GM13977 (cell line): ENCODE measurements around the gene OVOL1.

ENCODE experiments used
- DNase-seq: peaks from one replicate; pipeline ENCODE4 v3.0.0; 2012; ENCODE audit warnings: low spot score
- CTCF ChIP-seq: IDR thresholded peaks from 2 replicates; pipeline ENCODE4 v1.5.1; 2012; ENCODE audit warnings: mild to moderate bottlenecking, control low read depth; ENCODE audit not compliant: insufficient read depth; ENCODE audit errors: extremely low read depth, missing control alignments
- in situ Hi-C: fragments of 300-500 bp; cut with MboI; formaldehyde crosslinking; loops from one replicate; pipeline ENCODE4 v1.12.0; 2022; ENCODE audit warnings: low sequenced_read_pairs, low pct_unique_long_range_greater_than_20kb, mixed read lengths, inconsistent platforms; ENCODE audit not compliant: unreplicated experiment

Gene OVOL1

DNA sequence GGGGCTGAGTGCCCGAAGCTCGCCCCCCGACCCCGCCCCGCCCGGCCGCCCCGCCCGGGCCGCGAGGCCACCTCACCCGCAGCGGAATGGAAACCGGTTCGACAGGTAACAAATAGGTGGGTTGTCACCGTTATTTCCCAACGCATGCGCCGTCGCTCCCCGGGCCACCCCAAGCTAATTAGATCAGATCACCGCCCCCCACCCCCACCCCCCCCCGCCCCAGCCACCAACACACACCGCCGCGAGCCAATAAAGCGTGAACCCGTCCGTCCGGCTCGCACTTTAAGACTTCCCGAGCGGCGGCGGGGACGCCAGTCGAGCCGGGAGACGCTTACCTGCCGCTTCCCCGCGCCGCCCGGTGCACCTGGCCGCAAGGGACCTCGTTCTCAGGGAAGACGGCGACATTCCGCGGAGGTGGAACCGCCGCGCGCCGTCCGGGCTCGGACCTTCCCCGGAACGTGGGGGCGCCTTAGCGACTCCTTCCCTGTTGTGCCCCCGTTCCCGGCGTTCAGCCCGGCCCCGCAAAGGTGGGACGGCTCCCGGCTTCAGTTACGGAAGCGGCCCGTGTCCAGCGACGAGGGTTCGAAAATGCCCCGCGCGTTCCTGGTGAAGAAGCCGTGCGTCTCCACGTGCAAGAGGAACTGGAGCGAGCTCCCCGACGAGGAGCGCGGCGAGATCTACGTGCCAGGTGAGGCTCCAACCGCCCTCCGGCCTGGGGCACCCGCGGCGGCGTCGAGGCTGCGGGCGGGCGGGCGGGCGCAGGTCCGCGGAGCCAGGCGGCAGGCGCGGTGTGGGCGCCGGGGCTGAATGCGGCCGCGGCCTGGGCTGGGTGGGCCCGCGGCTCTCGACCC lies at the start of gene OVOL1:
Gene OVOL1, plus strand, starts transcription at position 278 of the 851 bp plus-strand sequence. Its CDS starts 311 bp downstream, at position 589.
- no peak for TF ChIP-seq CTCF
- DNase-seq, result peak; percentile 72
- in situ Hi-C loops, result no loop called here

GRCh38 chr11:65739022-65739421 lies 47.8 kb upstream of the OVOL1 start:
- in situ Hi-C loops, result no loop called here
- no peak for TF ChIP-seq CTCF
- no peak for DNase-seq

- TF ChIP-seq CTCF, result no peak
Measured at GRCh38 chr11:65741185-65741584, 45.7 kb upstream of the OVOL1 start.

GRCh38 chr11:65742353-65742752 lies 44.5 kb upstream of the OVOL1 start:
- in situ Hi-C loops, result no loop called here
- TF ChIP-seq CTCF, result no peak
- no peak for DNase-seq

More at GRCh38 chr11:65741185-65741584, 45.7 kb upstream of the OVOL1 start:
- DNase-seq, result no peak
- in situ Hi-C loops, result no loop called here

GRCh38 chr11:65743681-65744025 lies 43.2 kb upstream of the OVOL1 start:
- no peak for DNase-seq
- TF ChIP-seq CTCF, result no peak
- in situ Hi-C loops, result no loop called here

DNA sequence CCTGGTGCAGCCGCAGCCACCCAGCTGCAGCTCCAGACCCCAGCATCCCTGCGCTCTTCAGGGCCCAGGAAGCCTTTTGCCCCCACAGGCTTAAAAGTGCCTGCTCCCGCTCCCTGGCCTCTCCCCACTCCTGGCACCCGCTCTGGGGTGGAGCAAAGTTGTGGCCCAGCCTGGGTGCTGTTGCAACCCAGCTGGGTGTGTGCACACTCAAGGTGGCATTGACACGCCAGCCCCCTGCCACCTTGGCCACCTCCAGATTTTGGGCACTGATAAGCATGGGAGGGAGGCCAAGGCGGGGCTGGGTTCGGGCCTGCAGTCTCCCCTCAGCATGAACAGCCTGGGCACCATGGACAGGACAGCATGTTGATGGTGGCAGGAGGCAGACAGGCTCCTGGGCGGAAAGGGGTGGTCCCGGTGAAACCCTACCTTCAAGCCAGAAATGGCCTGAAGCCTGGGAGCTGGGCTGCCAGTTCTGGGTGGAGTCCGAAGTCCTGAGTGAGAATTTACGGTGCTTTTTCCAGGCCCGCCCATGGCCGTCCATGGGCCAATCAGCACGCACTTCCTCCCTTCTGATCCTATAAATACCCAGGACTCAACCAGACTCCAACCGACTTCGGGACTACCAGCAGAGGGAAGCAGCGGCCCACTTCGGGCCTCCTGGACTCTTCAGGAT lies 42.7 kb upstream of the OVOL1 start:
- in situ Hi-C loops, result no loop called here
- no peak for TF ChIP-seq CTCF
- no peak for DNase-seq
